GM23248 (cell line): ENCODE measurements around the gene PDYN.

Experiments used
- EZH2 ChIP-seq: fragments of 200-600 bp; sonication (generic); IDR thresholded peaks from 2 replicates; pipeline ENCODE4 v1.6.1; 2018; ENCODE audit warnings: antibody characterized with exemption, mild to moderate bottlenecking; ENCODE audit not compliant: insufficient read depth, poor library complexity, severe bottlenecking
- EZH2phosphoT487 ChIP-seq: fragments of 200-600 bp; sonication (generic); IDR thresholded peaks from 2 replicates; pipeline ENCODE4 v1.6.1; 2018; ENCODE audit warnings: antibody characterized with exemption, moderate library complexity, mild to moderate bottlenecking, low read depth; ENCODE audit not compliant: insufficient read depth

GRCh38 chr20:1964061-1964460 is 29.8 kb downstream of the PDYN start:
- TF ChIP-seq EZH2phosphoT487 (no peak), EZH2 (no peak)
